H9 (cell line): Measurements from ENCODE around the gene MYRIP. TPM values are rescaled to one million over a fixed set of nuclear protein-coding genes. Genes with fewer than 3 reads are reported as not detected.

ENCODE experiments used
- DNase-seq: peaks from one replicate; pipeline ENCODE4 v3.0.0-alpha.2; 2017
- H2AFZ ChIP-seq: one replicate; pipeline ENCODE4 v1.6.1; 2013; ENCODE audit warnings: mild to moderate bottlenecking, low read length, control low read depth, moderate library complexity
- H2AK5ac ChIP-seq: 2 replicates; pipeline ENCODE4 v1.6.1; 2013; ENCODE audit warnings: low read length, control low read depth, mixed read lengths; ENCODE audit not compliant: insufficient read length
- H2BK120ac ChIP-seq: one replicate; pipeline ENCODE4 v1.6.1; 2013; ENCODE audit warnings: low read depth, mild to moderate bottlenecking, low read length, control low read depth, inconsistent platforms; ENCODE audit not compliant: poor library complexity, severe bottlenecking
- H2BK12ac ChIP-seq: 2 replicates; pipeline ENCODE4 v1.6.1; 2013; ENCODE audit warnings: low read length, control low read depth, mixed read lengths, low read depth; ENCODE audit not compliant: insufficient read length
- H2BK15ac ChIP-seq: 2 replicates; pipeline ENCODE4 v1.6.1; 2013; ENCODE audit warnings: low read depth, low read length, control low read depth
- H2BK20ac ChIP-seq: one replicate; pipeline ENCODE4 v1.6.1; 2013; ENCODE audit warnings: low read depth, mild to moderate bottlenecking, low read length, control low read depth, inconsistent platforms; ENCODE audit not compliant: poor library complexity, severe bottlenecking
- H2BK5ac ChIP-seq: 2 replicates; pipeline ENCODE4 v1.6.1; 2013; ENCODE audit warnings: low read length, control low read depth, mixed read lengths; ENCODE audit not compliant: insufficient read length
- H3K14ac ChIP-seq: 2 replicates; pipeline ENCODE4 v1.6.1; 2013; ENCODE audit warnings: low read length, control low read depth; ENCODE audit not compliant: insufficient read depth
- H3K18ac ChIP-seq: 2 replicates; pipeline ENCODE4 v1.6.1; 2013; ENCODE audit warnings: low read depth, mild to moderate bottlenecking, mixed read lengths, low read length, control low read depth; ENCODE audit not compliant: insufficient read length
- H3K23ac ChIP-seq: 2 replicates; pipeline ENCODE4 v1.6.1; 2013; ENCODE audit warnings: low read length, control low read depth, mixed read lengths, low read depth; ENCODE audit not compliant: insufficient read length
- H3K23me2 ChIP-seq: 2 replicates; pipeline ENCODE4 v1.6.1; 2013; ENCODE audit warnings: low read depth, mild to moderate bottlenecking, mixed read lengths, low read length, control low read depth; ENCODE audit not compliant: insufficient read length, poor library complexity, severe bottlenecking
- H3K27ac ChIP-seq: 2 replicates; pipeline ENCODE4 v1.5.1; 2013; ENCODE audit warnings: low read length, control low read depth, mixed read lengths, low read depth; ENCODE audit not compliant: insufficient read length
- H3K27me3 ChIP-seq: 2 replicates; pipeline ENCODE4 v1.6.1; 2013; ENCODE audit warnings: low read length, control low read depth, inconsistent platforms; ENCODE audit not compliant: insufficient read depth
- H3K4ac ChIP-seq: 2 replicates; pipeline ENCODE4 v1.6.1; 2013; ENCODE audit warnings: low read depth, mild to moderate bottlenecking, control low read depth, inconsistent platforms, low read length, moderate library complexity
- H3K4me1 ChIP-seq: 2 replicates; pipeline ENCODE4 v1.6.1; 2013; ENCODE audit warnings: low read length, control low read depth, inconsistent platforms; ENCODE audit not compliant: insufficient read depth
- H3K4me2 ChIP-seq: 2 replicates; pipeline ENCODE4 v1.6.1; 2013; ENCODE audit warnings: low read length, control low read depth, mixed read lengths; ENCODE audit not compliant: insufficient read length, insufficient read depth
- H3K56ac ChIP-seq: 2 replicates; pipeline ENCODE4 v1.6.1; 2013; ENCODE audit warnings: low read depth, mild to moderate bottlenecking, mixed read lengths, low read length, control low read depth; ENCODE audit not compliant: insufficient read length
- H3K79me1 ChIP-seq: 2 replicates; pipeline ENCODE4 v1.6.1; 2013; ENCODE audit warnings: low read depth, mild to moderate bottlenecking, moderate library complexity, low read length, control low read depth, inconsistent platforms; ENCODE audit not compliant: insufficient read depth, poor library complexity, severe bottlenecking
- H3K79me2 ChIP-seq: 2 replicates; pipeline ENCODE4 v1.6.1; 2013; ENCODE audit warnings: low read length, control low read depth, inconsistent platforms; ENCODE audit not compliant: insufficient read depth
- H3K9ac ChIP-seq: 2 replicates; pipeline ENCODE4 v1.6.1; 2013; ENCODE audit warnings: low read length, control low read depth, mixed read lengths; ENCODE audit not compliant: insufficient read length; ENCODE audit errors: extremely low read depth
- H3K9me3 ChIP-seq: one replicate; pipeline ENCODE4 v1.6.1; 2013; ENCODE audit warnings: low read depth, low read length, inconsistent platforms; ENCODE audit not compliant: control insufficient read depth
- H3T11ph ChIP-seq: one replicate; pipeline ENCODE4 v1.6.1; 2013; ENCODE audit warnings: mild to moderate bottlenecking, low read length, control low read depth, inconsistent platforms
- H4K20me1 ChIP-seq: one replicate; pipeline ENCODE4 v1.6.1; 2013; ENCODE audit not compliant: control insufficient read depth, insufficient read length, insufficient read depth
- H4K5ac ChIP-seq: 2 replicates; pipeline ENCODE4 v1.6.1; 2013; ENCODE audit warnings: low read depth, mild to moderate bottlenecking, mixed read lengths, low read length, control low read depth; ENCODE audit not compliant: insufficient read length
- H4K8ac ChIP-seq: replicated peaks from 2 replicates; pipeline ENCODE4 v1.6.1; 2013; ENCODE audit warnings: low read length, control low read depth, mixed read lengths, low read depth; ENCODE audit not compliant: insufficient read length
- H4K91ac ChIP-seq: 2 replicates; pipeline ENCODE4 v1.6.1; 2013; ENCODE audit warnings: low read depth, mild to moderate bottlenecking, moderate library complexity, mixed read lengths, low read length, control low read depth; ENCODE audit not compliant: insufficient read length
- H3K27ac Mint-ChIP-seq, 3 experiments: 2 replicates in 2 of 3; 3 replicates in 1 of 3; pipeline ENCODE4 v1.8.0; 2020 to 2021; ENCODE audit warnings: mixed read lengths in 3 of 3, mild to moderate bottlenecking in 1 of 3, moderate library complexity in 1 of 3
- H3K27me3 Mint-ChIP-seq: 2 replicates; pipeline ENCODE4 v1.8.0; 2021; ENCODE audit warnings: low read depth, mild to moderate bottlenecking, moderate library complexity, mixed read lengths
- H3K36me3 Mint-ChIP-seq, 3 experiments: 2 replicates in 2 of 3; 3 replicates in 1 of 3; pipeline ENCODE4 v1.8.0; 2020 to 2021; ENCODE audit warnings: low read depth in 3 of 3, mixed read lengths in 3 of 3; ENCODE audit not compliant: insufficient read depth in 1 of 3
- H3K4me1 Mint-ChIP-seq, 2 experiments: 2 replicates each; pipeline ENCODE4 v1.8.0; 2020; ENCODE audit warnings: mixed read lengths in 2 of 2
- H3K4me3 Mint-ChIP-seq, 2 experiments: 2 replicates in 1 of 2; 3 replicates in 1 of 2; pipeline ENCODE4 v1.8.0; 2020 to 2021; ENCODE audit warnings: mild to moderate bottlenecking in 2 of 2, mixed read lengths in 2 of 2, moderate library complexity in 1 of 2
- H3K9me3 Mint-ChIP-seq, 2 experiments: 2 replicates in 1 of 2; 3 replicates in 1 of 2; pipeline ENCODE4 v1.8.0; 2020; ENCODE audit warnings: mild to moderate bottlenecking in 2 of 2, mixed read lengths in 2 of 2, moderate library complexity in 1 of 2
- WGBS: extraction: QIAGEN DNeasy Blood & Tissue Kit; methylation state at CpG from one replicate; pipeline ENCODE4 v1.1.7; 2013; ENCODE audit warnings: missing lambda C conversion rate, low lambda C conversion rate, mixed read lengths; ENCODE audit not compliant: insufficient read length; ENCODE audit errors: extremely low coverage; 5-methylcytosine and 5-hydroxymethylcytosine counted together
- total RNA-seq: library from RNA; stranded (reverse); gene quantifications from 2 replicates; pipeline ENCODE4 v1.2.1, GENCODE V29; 2021
- TF ChIP-seq, protein P1 (sequence below): fragments of 200-600 bp; sonication (generic); conservative IDR thresholded peaks from 3 replicates; pipeline ENCODE4 v1.8.0; 2021; ENCODE audit warnings: antibody characterized with exemption, mild to moderate bottlenecking

Gene MYRIP
- total RNA-seq, 1 experiment from 2014 or later: 1.8 TPM

DNA sequence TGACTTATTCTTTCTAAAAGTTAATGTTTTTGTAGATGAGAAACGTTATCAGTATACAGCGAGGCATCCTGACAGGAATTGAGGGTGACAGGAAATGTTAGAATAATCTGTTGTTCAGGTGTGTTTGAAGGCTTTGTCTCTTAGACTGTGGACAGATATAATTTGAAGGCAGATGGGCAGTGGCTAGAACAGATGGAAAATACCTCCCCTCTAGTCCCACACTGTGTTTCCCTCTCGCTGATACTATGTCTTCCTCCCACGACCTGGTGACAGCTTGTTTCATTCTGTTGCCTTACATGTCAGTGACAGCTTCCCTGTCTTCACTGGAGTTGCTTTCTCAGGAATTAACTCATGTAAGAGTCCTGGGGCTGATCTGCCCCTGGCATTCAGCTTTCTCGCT is 125.3 kb downstream of the MYRIP start:
- no peak for DNase-seq
- H2BK15ac ChIP-seq: no peak overlapping the region
- no peak overlapping the region for H4K8ac ChIP-seq
- H2AK5ac ChIP-seq: no peak overlapping the region
- no peak overlapping the region for H2BK120ac ChIP-seq
- H4K5ac ChIP-seq: no peak overlapping the region
- Mint-ChIP-seq H3K4me3 (no peak overlapping the region), H3K36me3 (no peaks in the 10 kb centered on the region), H3K4me1 (peaks cover 0 to 12% of the 10 kb centered on the region in 2 experiments; a peak in 2 of 4 replicates), H3K9me3 (no peaks in the 10 kb centered on the region), H3K27ac (no peak overlapping the region; a peak in 3 of 7 replicates), H3K27me3 (no peaks in the 10 kb centered on the region; the same call in 1 of the 2 replicates)
- H4K91ac ChIP-seq: no peak overlapping the region
- H3K79me1 ChIP-seq: no peaks in the 10 kb centered on the region
- H3K4ac ChIP-seq: no peak overlapping the region
- H4K20me1 ChIP-seq: no peaks in the 10 kb centered on the region
- no peaks in the 10 kb centered on the region for H3K27me3 ChIP-seq
- peaks cover 2% of the 10 kb centered on the region for H3K4me1 ChIP-seq
- no peak overlapping the region for H3T11ph ChIP-seq
- H3K9me3 ChIP-seq: no peaks in the 10 kb centered on the region
- H3K18ac ChIP-seq: no peak overlapping the region
- no peak overlapping the region for H3K56ac ChIP-seq
- TF ChIP-seq, protein P1, sequence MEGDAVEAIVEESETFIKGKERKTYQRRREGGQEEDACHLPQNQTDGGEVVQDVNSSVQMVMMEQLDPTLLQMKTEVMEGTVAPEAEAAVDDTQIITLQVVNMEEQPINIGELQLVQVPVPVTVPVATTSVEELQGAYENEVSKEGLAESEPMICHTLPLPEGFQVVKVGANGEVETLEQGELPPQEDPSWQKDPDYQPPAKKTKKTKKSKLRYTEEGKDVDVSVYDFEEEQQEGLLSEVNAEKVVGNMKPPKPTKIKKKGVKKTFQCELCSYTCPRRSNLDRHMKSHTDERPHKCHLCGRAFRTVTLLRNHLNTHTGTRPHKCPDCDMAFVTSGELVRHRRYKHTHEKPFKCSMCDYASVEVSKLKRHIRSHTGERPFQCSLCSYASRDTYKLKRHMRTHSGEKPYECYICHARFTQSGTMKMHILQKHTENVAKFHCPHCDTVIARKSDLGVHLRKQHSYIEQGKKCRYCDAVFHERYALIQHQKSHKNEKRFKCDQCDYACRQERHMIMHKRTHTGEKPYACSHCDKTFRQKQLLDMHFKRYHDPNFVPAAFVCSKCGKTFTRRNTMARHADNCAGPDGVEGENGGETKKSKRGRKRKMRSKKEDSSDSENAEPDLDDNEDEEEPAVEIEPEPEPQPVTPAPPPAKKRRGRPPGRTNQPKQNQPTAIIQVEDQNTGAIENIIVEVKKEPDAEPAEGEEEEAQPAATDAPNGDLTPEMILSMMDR: no peak
- H3K79me2 ChIP-seq: no peaks in the 10 kb centered on the region
- H2BK5ac ChIP-seq: no peak overlapping the region
- no peak overlapping the region for H3K4me2 ChIP-seq
- no peak overlapping the region for H2BK12ac ChIP-seq
- H3K23me2 ChIP-seq: no peaks in the 10 kb centered on the region
- H2BK20ac ChIP-seq: no peak overlapping the region
- WGBS: no CpG with 5 or more reads among the region's 5 CpGs
- no peak overlapping the region for H3K14ac ChIP-seq
- no peak overlapping the region for H2AFZ ChIP-seq
- no peak overlapping the region for H3K23ac ChIP-seq
- H3K27ac ChIP-seq: no peak overlapping the region
- no peak overlapping the region for H3K9ac ChIP-seq
